Measurements from ENCODE around the gene LIG1.

GRCh38 chr19:48171710-48172109 lies 1.6 kb upstream of the LIG1 start:
- no peak for TF ChIP-seq CTCF (CRISPR knock-in tag; IDR thresholded peaks at IDR 0.05)
- no peak for TF ChIP-seq POLR2AphosphoS2 (IDR thresholded peaks at IDR 0.05; ENCODE audit: low read depth, low read length)
- no peak for TF ChIP-seq ZNF7 (CRISPR knock-in tag; IDR thresholded peaks at IDR 0.05)
- TF ChIP-seq ZNF530 (CRISPR knock-in tag; IDR thresholded peaks at IDR 0.05; ENCODE audit: low read depth), result no peak
- TF ChIP-seq ZNF674 (CRISPR knock-in tag; IDR thresholded peaks at IDR 0.05; ENCODE audit: low read depth), result no peak
